Stimulated activated naive CD8-positive, alpha-beta T cell treated with anti-CD3 and anti-CD28 coated beads, Interleukin-15, amount 100 ng/mL, for 72 hours (primary cell): ENCODE data around the gene BSND.
A peak's percentile ranks its signal among the peaks of the same experiment; 100 is the strongest.

Experiments
- ATAC-seq: fragments of 150-1000 bp; cut with Tn5 transposase; 2 replicates; pipeline ENCODE4 v1.10.0; 2021; ENCODE audit warnings: mild to moderate bottlenecking, moderate library complexity
- DNase-seq, 2 donors: peaks; one replicate each; pipeline ENCODE4 v3.0.0; 2021 to 2022
- H3K27ac Mint-ChIP-seq, 2 donors: one replicate each; pipeline ENCODE4 v1.8.0; 2022; ENCODE audit warnings: mild to moderate bottlenecking in 2 of 2, mixed read lengths in 2 of 2, moderate library complexity in 2 of 2
- H3K27me3 Mint-ChIP-seq: one replicate; pipeline ENCODE4 v1.8.0; 2022; ENCODE audit warnings: mixed read lengths
- H3K4me1 Mint-ChIP-seq: one replicate; pipeline ENCODE4 v1.8.0; 2022; ENCODE audit warnings: mild to moderate bottlenecking, mixed read lengths
- H3K4me3 Mint-ChIP-seq, 2 donors: one replicate each; pipeline ENCODE4 v1.8.0; 2022; ENCODE audit warnings: mild to moderate bottlenecking in 2 of 2, mixed read lengths in 2 of 2, moderate library complexity in 1 of 2
- H3K9me3 Mint-ChIP-seq, 2 donors: one replicate each; pipeline ENCODE4 v1.8.0; 2022; ENCODE audit warnings: mixed read lengths in 2 of 2

Gene BSND

GRCh38 chr1:54984131-54984842, 14.4 kb upstream of the BSND start:
- Mint-ChIP-seq H3K4me1 (no peaks in the 10 kb centered on the region), H3K9me3 (no peaks in the 10 kb centered on the region), H3K27me3 (peaks cover 59% of the 10 kb centered on the region), H3K27ac (no peak overlapping the region), H3K4me3 (no peak overlapping the region)
- DNase-seq (no peak), ATAC-seq (no peak)

GRCh38 chr1:54985556-54985955, 13.2 kb upstream of the BSND start:
- Mint-ChIP-seq H3K4me1 (no peaks in the 10 kb centered on the region), H3K4me3 (no peak overlapping the region), H3K9me3 (no peaks in the 10 kb centered on the region), H3K27ac (no peak overlapping the region), H3K27me3 (peaks cover 48% of the 10 kb centered on the region)
- no peak for DNase-seq
- ATAC-seq, result no peak

DNA sequence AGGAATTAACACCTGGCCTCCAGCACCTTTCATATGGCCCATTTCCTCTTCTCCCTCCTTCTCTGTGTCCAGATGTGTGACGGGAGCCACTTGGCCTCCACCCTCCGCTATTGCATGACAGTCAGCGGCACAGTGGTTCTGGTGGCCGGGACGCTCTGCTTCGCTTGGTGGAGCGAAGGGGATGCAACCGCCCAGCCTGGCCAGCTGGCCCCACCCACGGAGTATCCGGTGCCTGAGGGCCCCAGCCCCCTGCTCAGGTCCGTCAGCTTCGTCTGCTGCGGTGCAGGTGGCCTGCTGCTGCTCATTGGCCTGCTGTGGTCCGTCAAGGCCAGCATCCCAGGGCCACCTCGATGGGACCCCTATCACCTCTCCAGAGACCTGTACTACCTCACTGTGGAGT, 12.7 kb upstream of the BSND start:
- Mint-ChIP-seq H3K27me3 (peaks cover 44% of the 10 kb centered on the region), H3K4me3 (no peak overlapping the region), H3K9me3 (no peaks in the 10 kb centered on the region), H3K4me1 (no peaks in the 10 kb centered on the region), H3K27ac (no peak overlapping the region)
- ATAC-seq, result peak; percentile 8
- DNase-seq, result no peak

DNA sequence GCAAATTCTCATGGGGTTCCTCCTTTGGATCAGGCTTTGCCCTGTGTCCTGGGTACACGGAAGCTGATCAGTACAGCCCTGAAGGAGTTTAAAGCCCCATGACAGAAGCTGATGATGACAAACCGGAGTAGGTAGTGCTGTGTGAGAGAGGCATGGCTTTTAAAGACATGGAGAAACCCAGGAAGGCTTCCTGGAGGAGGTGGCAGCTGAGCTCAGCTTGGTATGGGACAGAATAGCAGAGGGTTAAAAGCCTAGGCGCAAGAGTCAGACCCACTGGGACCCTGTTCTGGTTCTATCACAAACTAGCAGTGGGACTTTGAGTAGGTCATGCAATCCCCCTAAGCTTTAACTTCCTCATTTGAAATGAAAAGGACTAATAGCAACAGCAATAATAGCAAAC, 12.2 kb upstream of the BSND start:
- Mint-ChIP-seq H3K27me3 (peaks cover 39% of the 10 kb centered on the region), H3K4me3 (no peak overlapping the region), H3K27ac (no peak overlapping the region), H3K9me3 (no peaks in the 10 kb centered on the region), H3K4me1 (no peaks in the 10 kb centered on the region)
- ATAC-seq, result no peak
- no peak for DNase-seq

DNA sequence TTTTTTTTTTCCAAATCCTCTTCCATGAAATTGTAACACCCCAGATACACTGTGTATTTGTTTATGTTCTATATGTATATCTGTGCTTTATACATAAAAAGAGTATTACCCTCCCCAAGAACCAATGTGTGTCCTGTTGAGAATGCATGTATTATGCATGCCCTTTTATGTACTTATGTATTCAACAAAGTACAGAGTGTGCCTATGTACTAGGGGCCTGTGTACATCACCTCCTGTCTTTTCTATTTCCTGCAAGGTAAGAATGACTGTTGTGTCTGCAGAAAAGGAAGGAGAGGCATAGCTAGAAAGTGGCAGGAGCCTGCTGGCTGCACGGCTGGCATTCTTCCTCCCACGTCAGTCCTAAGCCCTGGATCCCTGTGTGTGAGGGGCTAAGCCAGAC, 11.3 kb upstream of the BSND start:
- Mint-ChIP-seq H3K4me3 (no peak overlapping the region), H3K27me3 (peaks cover 30% of the 10 kb centered on the region), H3K4me1 (no peaks in the 10 kb centered on the region), H3K27ac (no peak overlapping the region), H3K9me3 (no peaks in the 10 kb centered on the region)
- DNase-seq (no peak), ATAC-seq (no peak)

DNA sequence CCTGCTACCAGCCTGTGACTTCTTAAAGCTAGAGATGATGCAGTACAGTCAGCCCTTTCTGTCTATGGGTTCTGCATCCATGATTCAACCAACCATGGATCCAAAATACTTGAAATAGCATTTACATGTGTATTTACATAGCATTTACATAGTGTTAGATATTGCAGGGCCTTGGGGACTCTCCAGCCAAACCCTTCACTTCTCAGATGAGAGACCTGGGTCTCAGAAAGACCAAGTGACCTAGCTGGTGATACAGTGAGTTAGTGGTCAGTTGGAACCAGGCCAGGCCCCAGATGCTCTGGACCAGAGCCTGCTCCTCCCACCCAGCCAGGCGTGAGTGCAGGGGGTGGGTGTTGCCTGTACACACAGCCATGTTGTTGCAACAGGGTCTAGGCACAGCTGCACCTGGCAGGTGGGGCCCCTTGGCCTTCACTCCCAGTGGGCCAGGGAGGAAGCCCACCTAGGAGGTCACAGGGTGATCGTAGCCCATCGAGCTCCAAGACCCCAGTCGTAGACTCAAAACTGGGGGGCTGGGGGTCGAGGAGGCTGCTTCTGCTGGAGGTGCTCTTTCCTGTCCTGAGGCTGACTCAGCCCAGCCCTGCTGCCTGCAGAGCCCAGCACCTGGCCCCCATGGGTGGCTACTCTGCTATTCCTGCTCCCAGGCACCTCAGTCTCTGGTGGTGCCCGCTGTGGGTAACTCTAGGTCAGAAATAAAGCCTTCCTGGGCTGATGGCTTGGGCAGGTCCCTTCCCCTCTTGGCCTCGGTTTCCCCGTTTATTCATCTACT, 10.6 kb upstream of the BSND start:
- DNase-seq (no peak), ATAC-seq (no peak)
- H3K27ac Mint-ChIP-seq, result peak overlapping the region in 1 of 2 donors; percentile 12
- no peaks in the 10 kb centered on the region for H3K9me3 Mint-ChIP-seq
- H3K27me3 Mint-ChIP-seq, result peaks cover 24% of the 10 kb centered on the region
- H3K4me1 Mint-ChIP-seq, result no peaks in the 10 kb centered on the region
- H3K4me3 Mint-ChIP-seq, result no peak overlapping the region

DNA sequence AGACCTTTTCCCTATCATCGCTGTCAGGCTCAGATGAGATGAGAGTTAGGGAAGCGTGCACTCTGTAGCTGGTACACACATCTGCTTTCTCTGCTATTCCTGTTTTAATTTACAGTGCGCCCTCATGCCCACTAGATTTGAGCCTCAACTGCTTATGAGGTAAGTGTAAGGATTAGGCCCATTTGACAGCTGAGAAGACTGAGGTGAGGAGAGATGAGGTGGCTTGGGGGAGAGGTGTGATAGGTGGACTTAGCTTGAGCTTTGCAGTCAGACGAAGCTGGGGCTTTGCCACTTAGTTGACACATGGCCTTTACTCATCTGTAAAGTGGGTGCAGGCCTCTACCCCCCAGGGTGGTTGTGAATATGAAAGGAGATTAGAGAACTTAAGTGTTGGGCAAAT, 9.8 kb upstream of the BSND start:
- Mint-ChIP-seq H3K4me1 (no peaks in the 10 kb centered on the region), H3K27me3 (peaks cover 18% of the 10 kb centered on the region), H3K4me3 (no peak overlapping the region), H3K27ac (no peak overlapping the region), H3K9me3 (no peaks in the 10 kb centered on the region)
- ATAC-seq (no peak), DNase-seq (no peak)

DNA sequence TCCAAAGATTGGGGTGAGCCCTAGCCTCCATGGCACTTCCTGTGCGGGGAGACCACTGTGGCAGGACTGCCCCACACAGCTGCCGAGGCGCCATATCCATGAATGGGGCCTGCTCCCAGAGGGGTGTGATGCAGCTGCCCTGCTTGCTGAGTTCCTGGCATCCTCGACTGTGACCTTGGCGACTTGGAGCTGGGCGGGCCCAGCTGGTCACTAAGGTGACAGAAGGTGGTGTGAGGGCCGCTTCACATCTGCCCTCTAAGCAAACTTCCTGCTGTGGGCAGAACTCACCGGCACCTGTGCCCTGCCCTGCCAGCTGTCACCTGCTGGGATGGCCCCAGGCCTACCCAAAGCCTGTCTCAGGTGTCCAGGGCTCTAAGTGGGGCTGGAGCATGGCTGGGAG, 9.3 kb upstream of the BSND start:
- ATAC-seq, result no peak
- DNase-seq, result no peak
- H3K4me1 Mint-ChIP-seq, result no peaks in the 10 kb centered on the region
- no peak overlapping the region for H3K27ac Mint-ChIP-seq
- no peak overlapping the region for H3K4me3 Mint-ChIP-seq
- H3K9me3 Mint-ChIP-seq, result no peaks in the 10 kb centered on the region
- H3K27me3 Mint-ChIP-seq, result peaks cover 19% of the 10 kb centered on the region

- no peaks in the 10 kb centered on the region for H3K4me1 Mint-ChIP-seq
- H3K4me3 Mint-ChIP-seq, result no peak overlapping the region
- H3K27me3 Mint-ChIP-seq, result peaks cover 26% of the 10 kb centered on the region
- ATAC-seq (no peak), DNase-seq (no peak)
- H3K9me3 Mint-ChIP-seq, result no peaks in the 10 kb centered on the region
- H3K27ac Mint-ChIP-seq, result peak overlapping the region in 1 of 2 donors; percentile 21
These were observed 8.5 kb upstream of the BSND start for GRCh38 chr1:54989968-54990810.

- no peak overlapping the region for H3K27ac Mint-ChIP-seq
- no peak for DNase-seq
- peaks cover 26% of the 10 kb centered on the region for H3K27me3 Mint-ChIP-seq
- peaks cover 7% of the 10 kb centered on the region for H3K4me1 Mint-ChIP-seq
- ATAC-seq, result no peak
- no peaks in the 10 kb centered on the region for H3K9me3 Mint-ChIP-seq
- H3K4me3 Mint-ChIP-seq, result no peak overlapping the region
These were observed 7.8 kb upstream of the BSND start for GRCh38 chr1:54990916-54991315.

- Mint-ChIP-seq H3K27ac (no peak overlapping the region), H3K27me3 (peaks cover 32% of the 10 kb centered on the region), H3K4me1 (peaks cover 16% of the 10 kb centered on the region), H3K4me3 (no peak overlapping the region), H3K9me3 (no peaks in the 10 kb centered on the region)
- no peak for DNase-seq
- no peak for ATAC-seq
These were observed 6.8 kb upstream of the BSND start for GRCh38 chr1:54991939-54992338.

DNA sequence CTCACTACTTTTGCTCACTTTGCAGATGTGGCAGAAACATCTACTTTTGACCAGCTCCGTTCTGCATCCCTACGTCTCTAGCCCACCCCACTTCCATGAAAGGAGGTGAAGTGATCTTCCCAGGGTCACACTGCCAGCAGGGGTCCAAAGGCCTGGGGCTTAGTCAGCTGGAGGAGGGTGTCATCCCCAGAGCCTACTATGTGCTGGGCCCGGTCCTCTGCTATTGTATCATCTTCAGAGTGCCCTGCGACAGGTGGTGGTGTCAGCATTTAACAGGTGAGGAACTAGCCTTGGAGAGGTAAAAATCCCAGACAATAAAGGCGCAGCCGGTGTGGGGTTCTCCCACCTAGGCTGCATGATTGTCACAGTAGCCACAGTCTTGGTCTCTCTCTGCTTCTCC, 5.6 kb upstream of the BSND start:
- no peak for ATAC-seq
- H3K4me1 Mint-ChIP-seq, result peaks cover 22% of the 10 kb centered on the region
- no peak overlapping the region for H3K27ac Mint-ChIP-seq
- H3K4me3 Mint-ChIP-seq, result no peak overlapping the region
- H3K27me3 Mint-ChIP-seq, result peaks cover 43% of the 10 kb centered on the region
- H3K9me3 Mint-ChIP-seq, result no peaks in the 10 kb centered on the region
- no peak for DNase-seq

DNA sequence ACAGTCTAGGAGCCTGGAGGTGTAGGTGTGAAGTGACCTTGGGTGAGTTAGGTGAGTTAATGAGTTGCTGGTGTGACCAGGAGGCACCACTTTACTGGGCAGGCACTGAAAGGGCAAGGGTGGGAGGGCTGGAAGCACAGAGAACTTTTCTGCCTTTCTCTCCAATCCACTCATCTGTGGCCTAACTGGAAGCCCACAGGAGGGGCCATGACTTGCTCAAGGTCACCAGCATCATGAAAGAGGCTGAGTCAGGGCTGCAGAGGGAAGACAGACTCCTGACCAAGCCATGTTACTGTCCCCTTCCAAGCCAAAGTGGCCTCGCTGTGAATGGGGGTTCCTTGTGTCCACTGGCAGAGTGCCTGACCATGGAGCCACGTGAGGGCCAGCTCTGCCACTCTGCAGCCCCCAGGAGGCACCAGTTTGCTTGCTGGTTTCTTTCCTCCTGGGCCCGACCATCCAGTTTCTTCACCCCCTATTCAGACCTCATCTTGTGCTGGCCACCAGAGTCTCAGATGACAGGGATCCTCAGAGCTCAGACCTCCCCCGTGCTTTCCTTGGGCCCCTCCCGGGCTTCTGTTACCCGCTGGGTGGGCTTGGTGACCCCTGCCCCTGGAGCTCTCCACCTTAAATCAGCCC, 4.3 kb upstream of the BSND start:
- peaks cover 43% of the 10 kb centered on the region for H3K27me3 Mint-ChIP-seq
- H3K9me3 Mint-ChIP-seq, result no peaks in the 10 kb centered on the region
- H3K4me3 Mint-ChIP-seq, result no peak overlapping the region
- DNase-seq (no peak), ATAC-seq (no peak)
- H3K27ac Mint-ChIP-seq, result peak overlapping the region in 1 of 2 donors; percentile 20
- H3K4me1 Mint-ChIP-seq, result peaks cover 22% of the 10 kb centered on the region

DNA sequence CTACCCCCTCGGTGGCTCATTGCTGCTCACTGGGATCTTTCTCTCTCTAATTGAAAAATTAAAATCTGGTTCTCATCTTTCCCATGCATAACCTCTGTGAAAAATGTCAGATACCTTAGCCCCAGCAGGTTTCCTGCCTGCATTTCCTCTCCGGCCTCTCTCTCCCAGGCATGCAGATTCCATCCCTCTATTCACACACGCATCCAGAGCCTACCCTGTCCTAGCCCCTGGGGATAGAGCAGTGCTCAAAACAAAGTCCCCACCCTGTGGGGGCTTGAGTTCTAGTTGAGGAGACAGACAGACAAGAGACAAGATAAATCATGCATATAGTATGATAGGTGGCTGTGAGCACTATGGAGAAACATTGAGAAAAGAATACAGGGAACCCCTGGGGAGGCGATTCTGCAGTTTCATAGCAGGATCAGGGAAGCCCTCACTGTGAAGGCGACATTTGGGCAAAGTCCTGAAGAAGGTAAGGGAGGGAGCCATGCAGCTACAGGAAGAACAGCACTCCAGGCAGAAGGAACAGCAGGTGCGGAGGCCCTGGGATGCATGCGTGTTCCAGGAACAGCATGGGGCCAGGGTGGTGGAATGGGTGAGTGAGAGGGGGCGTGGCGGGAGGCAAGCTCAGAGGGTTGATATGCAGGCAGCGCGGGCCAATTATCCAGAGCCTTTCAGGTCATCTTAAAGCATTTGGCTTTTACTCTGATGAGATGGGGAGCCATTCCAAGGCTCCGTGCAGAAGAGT, 3.5 kb upstream of the BSND start:
- Mint-ChIP-seq H3K9me3 (no peaks in the 10 kb centered on the region), H3K27ac (peak overlapping the region in 1 of 2 donors; percentile 81), H3K4me1 (peaks cover 22% of the 10 kb centered on the region), H3K4me3 (no peak overlapping the region), H3K27me3 (peaks cover 43% of the 10 kb centered on the region)
- no peak for DNase-seq
- ATAC-seq, result no peak

- ATAC-seq (peak; percentile 55), DNase-seq (peak in 1 of 2 donors; percentile 40)
- Mint-ChIP-seq H3K27me3 (peaks cover 43% of the 10 kb centered on the region), H3K9me3 (no peaks in the 10 kb centered on the region), H3K4me1 (peaks cover 22% of the 10 kb centered on the region), H3K27ac (peak overlapping the region in 1 of 2 donors; percentile 10), H3K4me3 (peak overlapping the region; percentile 50 to 64)
These were observed 2.9 kb upstream of the BSND start for GRCh38 chr1:54995835-54996234.
